GM19452 (cell line): Measurements from ENCODE around the gene TBL1XR1.
"Not testable (repeated sequence)": the region's sequence is repeated elsewhere in the genome, so short reads cannot be mapped to it uniquely, and the experiment has no call there.

ENCODE experiments used
- ATAC-seq: cut with Tn5 transposase; IDR thresholded peaks from one replicate; pipeline ENCODE4 v1.9.1; 2021; ENCODE audit not compliant: unreplicated experiment

TBL1XR1 gene

DNA sequence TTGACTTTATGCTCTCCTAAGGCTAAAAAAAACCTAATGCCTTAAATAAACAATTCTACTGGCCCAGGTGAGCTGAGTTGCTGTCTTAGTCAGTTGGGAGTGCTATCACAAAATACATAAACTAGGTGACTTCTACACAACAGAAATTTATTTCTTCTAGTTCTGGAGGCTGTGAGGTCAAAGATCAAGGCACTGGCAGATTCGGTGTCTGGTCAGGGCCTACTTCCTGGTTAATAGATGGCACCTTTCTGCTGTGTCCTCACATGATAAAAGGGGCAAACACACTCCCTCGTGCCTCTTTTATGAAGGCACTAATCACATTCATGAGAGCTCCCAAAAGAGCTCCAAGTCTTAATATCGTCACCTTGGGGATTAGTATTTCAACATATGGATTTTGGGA is 11.5 kb upstream of the TBL1XR1 start:
- no peak for ATAC-seq

GRCh38 chr3:177208223-177208622 is 10.9 kb upstream of the TBL1XR1 start:
- ATAC-seq = no peak

DNA sequence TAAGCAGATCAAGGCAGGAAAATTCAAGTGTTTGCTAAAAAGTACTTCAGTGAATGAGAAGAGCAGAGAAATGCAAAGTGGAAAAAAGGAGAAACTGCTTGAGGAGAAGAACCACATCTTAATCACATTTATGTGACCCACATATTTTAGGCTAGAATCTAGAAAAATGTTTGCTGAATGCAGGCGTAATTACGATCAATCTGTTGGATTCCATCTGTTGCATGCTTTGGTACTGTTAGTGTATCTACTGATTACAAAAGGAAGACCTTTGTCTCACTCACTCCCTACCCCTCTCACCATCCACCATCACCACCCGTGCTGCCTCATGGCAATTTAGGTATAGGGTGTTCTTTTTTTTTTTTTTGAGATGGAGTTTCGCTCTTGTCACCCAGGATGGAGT is 9.7 kb upstream of the TBL1XR1 start:
- no peak for ATAC-seq

- no peak for ATAC-seq
Measured at GRCh38 chr3:177203689-177204395, 6.6 kb upstream of the TBL1XR1 start.

- ATAC-seq = not testable (repeated sequence)
Measured at GRCh38 chr3:177203016-177203415, 5.7 kb upstream of the TBL1XR1 start.

GRCh38 chr3:177201700-177202397 is 4.6 kb upstream of the TBL1XR1 start:
- ATAC-seq = peak; percentile 79

DNA sequence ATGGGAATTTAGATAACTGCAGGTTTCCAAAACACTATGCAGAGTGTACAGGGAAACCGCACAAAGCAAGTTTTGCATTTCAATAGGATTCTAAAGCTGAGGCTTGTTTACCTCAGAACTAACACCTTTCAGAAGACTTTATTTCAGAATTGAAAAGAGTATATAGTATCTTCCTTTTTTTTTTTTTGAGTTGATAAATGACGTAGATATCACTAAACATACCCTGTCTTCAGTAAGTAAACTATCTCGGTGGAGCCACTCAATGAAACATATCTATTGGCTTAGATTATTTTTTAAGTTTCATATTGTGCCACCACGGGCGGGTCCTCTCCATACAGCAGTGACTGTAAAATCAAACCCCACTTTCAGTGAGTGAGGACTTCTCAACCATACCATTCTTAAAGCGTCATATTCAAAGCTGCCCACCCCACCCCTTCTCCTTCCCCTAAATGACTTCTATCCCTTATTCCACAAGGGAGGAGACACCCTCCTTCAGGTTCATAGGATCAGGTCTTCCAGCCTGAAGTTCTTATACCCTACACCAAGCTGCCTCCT is 2.0 kb upstream of the TBL1XR1 start:
- no peak for ATAC-seq

- ATAC-seq = peak; percentile 29
Measured at GRCh38 chr3:177197727-177198460, 612 bp upstream of the TBL1XR1 start.

- ATAC-seq = no peak
Measured at GRCh38 chr3:177196456-177197040, 734 bp downstream of the TBL1XR1 start.

DNA sequence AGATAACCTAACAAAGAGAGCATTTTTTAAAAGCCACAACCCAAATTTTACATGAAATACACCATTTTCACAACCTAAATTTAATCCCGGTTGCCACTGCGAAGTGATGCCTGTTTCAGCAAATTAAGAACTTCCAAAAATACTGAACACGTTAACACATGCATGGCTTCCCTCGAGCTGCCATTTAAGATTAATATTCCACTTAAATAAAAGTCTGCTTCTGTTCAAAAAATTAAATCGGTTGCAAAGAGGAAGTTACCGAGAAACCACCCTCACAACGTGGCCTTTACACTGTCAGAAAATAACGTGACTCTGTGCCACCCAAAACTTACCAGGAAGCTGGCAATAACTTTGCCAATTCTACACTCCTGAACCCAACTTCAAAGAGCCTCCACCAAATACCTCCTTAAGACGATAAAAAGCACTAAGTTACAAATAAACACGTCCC is 1.2 kb downstream of the TBL1XR1 start:
- no peak for ATAC-seq

DNA sequence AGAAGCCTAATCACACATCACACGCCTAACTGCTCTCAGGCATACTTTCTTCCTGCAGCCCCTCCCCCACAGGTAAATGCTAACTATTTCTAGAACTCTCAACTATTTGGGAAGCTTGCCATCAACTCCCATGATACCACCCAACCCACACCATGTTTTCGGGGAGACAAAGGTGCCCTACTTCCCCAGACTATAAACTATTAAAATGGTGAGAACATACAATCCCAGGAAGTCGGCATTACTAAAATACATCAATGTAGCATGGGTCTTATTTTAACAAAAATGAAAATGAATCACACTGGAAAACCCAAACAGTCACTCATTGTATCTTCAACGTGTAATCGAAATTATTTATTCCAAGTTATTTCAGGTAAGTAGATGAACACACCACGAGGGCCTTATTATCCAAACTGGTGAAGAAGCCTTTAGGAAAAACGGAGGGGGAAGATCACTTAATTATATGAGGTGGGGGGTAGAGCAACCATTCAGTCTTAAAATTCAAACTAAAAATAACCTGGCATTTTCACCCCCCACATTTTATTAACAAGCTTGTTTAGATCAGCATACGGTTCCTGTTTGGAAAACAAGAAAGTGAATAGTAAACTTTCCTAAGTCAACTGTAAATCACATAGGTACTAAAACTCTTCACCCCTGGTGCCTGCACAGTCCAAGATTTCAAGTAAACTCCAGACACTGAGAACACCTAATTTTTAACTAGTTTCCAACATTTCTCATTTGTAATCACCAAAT is 1.9 kb downstream of the TBL1XR1 start:
- no peak for ATAC-seq

DNA sequence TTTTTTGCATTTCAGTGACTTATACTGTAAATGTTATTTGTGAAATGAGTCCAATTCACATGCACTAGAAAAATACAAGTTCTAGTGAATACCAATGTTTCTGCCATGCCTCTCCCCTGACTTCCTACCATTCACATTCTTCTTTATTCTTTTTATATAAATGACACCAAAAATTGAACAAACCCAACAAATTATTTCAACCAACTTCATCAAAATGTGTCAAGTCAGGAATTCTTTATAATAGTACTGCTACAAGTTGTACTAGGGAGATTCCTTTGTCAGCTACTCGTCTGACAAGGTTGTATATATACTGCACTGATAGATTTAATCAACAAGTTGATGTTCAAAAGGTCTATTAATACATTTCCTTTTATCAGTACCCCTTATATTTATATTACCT is 3.0 kb downstream of the TBL1XR1 start:
- no peak for ATAC-seq

DNA sequence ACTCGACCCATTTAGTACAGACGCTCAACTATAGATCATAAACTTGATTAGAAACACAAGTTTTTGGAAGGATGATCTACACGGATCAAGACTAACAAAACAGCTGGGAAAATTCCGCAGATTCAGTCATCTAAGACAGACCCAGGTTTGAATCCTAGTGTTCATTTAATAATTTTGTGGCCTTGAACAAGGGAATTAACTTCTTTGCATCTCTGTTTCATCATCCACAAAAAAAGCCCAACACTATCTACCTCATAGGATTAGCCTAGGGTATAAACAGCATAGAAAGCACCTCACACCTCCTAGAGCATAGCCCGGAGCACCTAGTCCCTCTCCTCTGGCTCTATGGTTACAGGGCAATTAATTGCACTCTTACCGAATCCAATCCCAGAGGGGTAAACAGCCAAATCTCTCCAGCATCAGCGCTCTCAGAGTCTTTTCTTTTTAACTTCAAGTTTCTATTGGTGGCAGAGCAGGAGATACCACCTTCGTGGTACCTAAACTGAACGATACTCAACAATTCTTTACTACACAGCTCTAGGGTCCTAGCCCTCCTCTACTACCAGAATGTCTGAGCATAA is 3.5 kb downstream of the TBL1XR1 start:
- no peak for ATAC-seq

DNA sequence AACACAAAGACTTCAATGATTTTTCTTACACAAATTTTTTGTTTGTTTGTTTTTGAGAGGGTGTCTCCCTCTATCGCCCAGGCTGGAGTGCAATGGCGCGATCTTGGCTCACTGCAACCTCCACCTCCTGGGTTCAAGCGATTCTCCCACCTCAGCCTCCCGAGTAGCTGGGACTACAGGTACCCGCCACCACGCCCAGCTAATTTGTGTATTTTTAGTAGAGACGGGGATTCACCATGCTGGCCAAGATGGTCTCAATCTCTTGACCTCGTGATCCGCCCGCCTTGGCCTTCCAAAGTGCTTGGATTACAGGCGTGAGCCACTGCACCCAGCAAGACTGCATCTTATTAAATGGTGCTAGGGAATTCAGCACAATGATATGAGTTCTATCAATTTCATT is 4.0 kb downstream of the TBL1XR1 start:
- ATAC-seq = not testable (repeated sequence)

- ATAC-seq = no peak
Measured at GRCh38 chr3:177190756-177191681, 6.3 kb downstream of the TBL1XR1 start.

DNA sequence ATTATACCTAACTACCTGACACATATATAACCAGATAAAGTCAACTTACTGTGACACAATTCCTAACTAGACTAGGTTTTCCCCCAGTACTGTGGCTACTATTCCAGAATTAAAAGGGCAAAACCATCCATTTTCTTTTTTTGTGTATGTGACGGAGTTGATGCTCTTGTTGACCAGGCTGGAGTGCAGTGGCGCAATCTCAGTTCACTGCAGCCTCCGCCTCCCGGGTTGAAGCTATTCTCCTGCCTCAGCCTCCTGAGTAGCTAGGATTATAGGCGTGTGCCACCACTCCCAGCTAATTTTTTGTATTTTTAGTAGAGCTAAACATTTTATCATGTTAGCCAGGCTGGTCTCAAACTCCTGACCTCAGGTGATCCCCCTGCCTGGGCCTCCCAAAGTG is 7.1 kb downstream of the TBL1XR1 start:
- not testable (repeated sequence) for ATAC-seq

- not testable (repeated sequence) for ATAC-seq
Measured at GRCh38 chr3:177188325-177188724, 9.0 kb downstream of the TBL1XR1 start.

DNA sequence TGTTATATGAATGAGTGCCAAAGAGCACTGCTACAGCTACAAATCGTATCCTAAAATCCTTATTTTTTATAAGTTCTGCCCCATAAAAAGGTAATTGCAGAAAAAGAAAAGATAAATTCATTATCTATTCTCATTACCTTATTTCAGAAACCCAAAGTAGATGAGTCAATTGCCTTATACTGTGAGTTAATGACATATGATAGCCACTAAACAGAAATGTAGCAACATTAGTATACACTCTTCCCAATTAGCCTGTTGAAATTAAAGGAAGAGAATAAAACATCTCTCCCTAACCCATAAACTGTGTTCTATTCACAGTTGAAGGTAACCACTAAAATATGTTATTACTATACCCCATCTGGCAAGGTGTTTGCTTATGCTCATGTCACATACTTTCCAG is 11.0 kb downstream of the TBL1XR1 start:
- ATAC-seq = no peak

DNA sequence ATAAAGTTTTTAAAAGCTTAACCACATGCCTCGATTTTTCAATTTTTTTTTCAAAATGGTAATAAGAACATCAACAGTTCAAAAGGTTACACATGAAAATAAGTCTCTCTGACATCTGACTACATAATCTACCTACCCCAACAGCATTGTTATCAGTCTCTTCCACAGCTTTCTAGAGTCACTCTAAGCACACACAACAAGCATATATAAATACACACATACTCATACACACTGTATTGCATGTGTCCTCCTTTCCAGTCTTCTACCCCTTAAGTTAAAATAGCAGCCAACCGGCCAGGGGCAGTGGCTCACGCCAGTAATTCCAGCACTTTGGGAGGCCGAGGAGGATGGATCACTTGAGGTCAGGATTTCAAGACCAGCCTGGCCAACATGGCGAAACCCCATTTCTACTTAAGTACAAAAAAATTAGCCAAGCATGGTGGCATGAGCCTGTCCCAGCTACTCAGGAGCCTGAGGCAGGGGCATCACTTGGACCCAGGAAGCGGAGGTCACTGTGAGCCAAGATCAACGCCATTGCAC is 12.2 kb downstream of the TBL1XR1 start:
- peak; percentile 39 for ATAC-seq
